Small intestine (tissue), 7 donors: ENCODE results near the gene PCDH10. TPM values are rescaled to one million over a fixed set of nuclear protein-coding genes. Genes with fewer than 3 reads are reported as not detected.
A peak's percentile ranks its signal among the peaks of the same experiment; 100 is the strongest.
"Not testable (repeated sequence)": the region's sequence is repeated elsewhere in the genome, so short reads cannot be mapped to it uniquely, and the experiment has no call there.

Experiments
- DNase-seq, 2 donors: peaks; one replicate each; pipeline versions ENCODE4 v3.0.0 to v3.0.0-alpha.2; 2013
- FAIRE-seq: peaks from 2 replicates; lab custom pipeline; 2012; peaks lifted over from hg19 to GRCh38; lab: Jason Lieb, UNC
- H3K27ac ChIP-seq, 3 donors: one replicate each; pipeline ENCODE4 v1.5.1; 2013; ENCODE audit warnings: low read length in 2 of 3, mild to moderate bottlenecking in 2 of 3, control low read depth in 1 of 3, inconsistent platforms in 1 of 3, low read depth in 1 of 3, moderate library complexity in 1 of 3
- H3K27me3 ChIP-seq, 3 donors: one replicate each; pipeline ENCODE4 v1.6.1; 2013; ENCODE audit warnings: low read length in 3 of 3, inconsistent platforms in 1 of 3; ENCODE audit not compliant: control insufficient read depth in 3 of 3, insufficient read depth in 3 of 3
- H3K36me3 ChIP-seq, 3 donors: one replicate each; pipeline ENCODE4 v1.6.1; 2013; ENCODE audit warnings: low read length in 3 of 3, inconsistent platforms in 1 of 3, low read depth in 1 of 3, mild to moderate bottlenecking in 1 of 3, moderate library complexity in 1 of 3; ENCODE audit not compliant: control insufficient read depth in 3 of 3, insufficient read depth in 2 of 3
- H3K4me1 ChIP-seq, 3 donors: one replicate each; pipeline ENCODE4 v1.6.1; 2013; ENCODE audit warnings: low read length in 2 of 3, inconsistent platforms in 1 of 3, low read depth in 1 of 3, mild to moderate bottlenecking in 1 of 3, moderate library complexity in 1 of 3; ENCODE audit not compliant: control insufficient read depth in 3 of 3, insufficient read depth in 2 of 3
- H3K4me3 ChIP-seq, 3 donors: one replicate each; pipeline ENCODE4 v1.5.1; 2013; ENCODE audit warnings: low read length in 3 of 3, control low read depth in 1 of 3, inconsistent platforms in 1 of 3, low read depth in 1 of 3, mild to moderate bottlenecking in 1 of 3, moderate library complexity in 1 of 3
- H3K9me3 ChIP-seq, 2 donors: one replicate each; pipeline ENCODE4 v1.6.1; 2013; ENCODE audit warnings: low read depth in 1 of 2, low read length in 1 of 2; ENCODE audit not compliant: control insufficient read depth in 2 of 2, insufficient read depth in 1 of 2
- WGBS, 3 donors: extraction: QIAGEN DNeasy Blood & Tissue Kit; methylation state at CpG; one replicate each; pipeline ENCODE4 v1.1.7; 2013; 5-methylcytosine and 5-hydroxymethylcytosine counted together
- polyA plus RNA-seq, 4 donors: library from polyadenylated mRNA; stranded (reverse) in 3 of 4; unstranded in 1 of 4; fragments of 200-250 nt in 3 of 4; fragments of 120-200 nt in 1 of 4; gene quantifications; one replicate each; pipeline versions ENCODE4 v1.2.1 to v1.2.3, GENCODE V29; 2013
- donor health status: healthy with polysubstance abuse.
- donor health status: control.
- donor health status: control.
- donor health status: Bipolar disorder and iron deficiency.
- donor health status: healthy.

Gene PCDH10
- polyA plus RNA-seq, 4 donors, result 0.31 to 0.73 TPM; not detected in 2

- DNase-seq, result no peak
- H3K4me3 ChIP-seq, result no peak overlapping the region
- no peaks in the 10 kb centered on the region for H3K9me3 ChIP-seq
- FAIRE-seq, result no peak
- no peaks in the 10 kb centered on the region for H3K4me1 ChIP-seq
- no peaks in the 10 kb centered on the region for H3K27me3 ChIP-seq
- 73 to 96% (median 81%) methylated on average over 2 of the region's 2 CpGs for WGBS, 3 donors
- no peaks in the 10 kb centered on the region for H3K36me3 ChIP-seq
- H3K27ac ChIP-seq, result no peak overlapping the region
Measured at GRCh38 chr4:133178956-133179355, 29.9 kb downstream of the PCDH10 start.

GRCh38 chr4:133186210-133186609 is 37.1 kb downstream of the PCDH10 start:
- Histone ChIP-seq H3K36me3 (no peaks in the 10 kb centered on the region), H3K9me3 (no peaks in the 10 kb centered on the region), H3K27ac (no peak overlapping the region), H3K4me1 (no peaks in the 10 kb centered on the region), H3K27me3 (no peaks in the 10 kb centered on the region), H3K4me3 (no peak overlapping the region)
- FAIRE-seq (no peak), DNase-seq (no peak)

GRCh38 chr4:133186845-133187244 is 37.8 kb downstream of the PCDH10 start:
- Histone ChIP-seq H3K9me3 (no peaks in the 10 kb centered on the region), H3K27ac (no peak overlapping the region), H3K27me3 (no peaks in the 10 kb centered on the region), H3K36me3 (no peaks in the 10 kb centered on the region), H3K4me3 (no peak overlapping the region), H3K4me1 (no peaks in the 10 kb centered on the region)
- FAIRE-seq (no peak), DNase-seq (no peak)
- 91 to 94% (median 92%) methylated on average over 5 of the region's 5 CpGs for WGBS, 3 donors

- DNase-seq, result no peak
- Histone ChIP-seq H3K36me3 (no peaks in the 10 kb centered on the region), H3K4me1 (no peaks in the 10 kb centered on the region), H3K9me3 (no peaks in the 10 kb centered on the region), H3K27me3 (no peaks in the 10 kb centered on the region), H3K27ac (no peak overlapping the region), H3K4me3 (no peak overlapping the region)
- 73 to 85% (median 78%) methylated on average over 8 of the region's 8 CpGs for WGBS, 3 donors
- FAIRE-seq, result peak; percentile 71
Measured at GRCh38 chr4:133188433-133189146, 39.5 kb downstream of the PCDH10 start.

- FAIRE-seq (no peak), DNase-seq (no peak)
- Histone ChIP-seq H3K4me3 (no peak overlapping the region), H3K27me3 (no peaks in the 10 kb centered on the region), H3K36me3 (no peaks in the 10 kb centered on the region), H3K27ac (no peak overlapping the region), H3K4me1 (no peaks in the 10 kb centered on the region), H3K9me3 (no peaks in the 10 kb centered on the region)
Measured at GRCh38 chr4:133189147-133189517, 40.0 kb downstream of the PCDH10 start.

- Histone ChIP-seq H3K9me3 (no peaks in the 10 kb centered on the region), H3K27me3 (no peaks in the 10 kb centered on the region), H3K4me1 (no peaks in the 10 kb centered on the region), H3K36me3 (no peaks in the 10 kb centered on the region), H3K27ac (no peak overlapping the region), H3K4me3 (no peak overlapping the region)
- DNase-seq (no peak), FAIRE-seq (no peak)
- 61 to 70% (median 68%) methylated on average over 5 of the region's 5 CpGs for WGBS, 3 donors
Measured at GRCh38 chr4:133190098-133190497, 41.0 kb downstream of the PCDH10 start.

GRCh38 chr4:133208694-133209285 is 59.7 kb downstream of the PCDH10 start:
- no peaks in the 10 kb centered on the region for H3K36me3 ChIP-seq
- no peak overlapping the region for H3K4me3 ChIP-seq
- 80 to 86% (median 81%) methylated on average over 7 of the region's 7 CpGs for WGBS, 3 donors
- no peak for DNase-seq
- no peak for FAIRE-seq
- no peak overlapping the region for H3K27ac ChIP-seq
- no peaks in the 10 kb centered on the region for H3K9me3 ChIP-seq
- H3K27me3 ChIP-seq, result no peaks in the 10 kb centered on the region
- no peaks in the 10 kb centered on the region for H3K4me1 ChIP-seq

- 50 to 87% (median 70%) methylated on average over 6 of the region's 6 CpGs for WGBS, 3 donors
- DNase-seq, result peak in 1 of 2 donors; percentile 32
- Histone ChIP-seq H3K36me3 (no peaks in the 10 kb centered on the region), H3K4me3 (no peak overlapping the region), H3K27ac (no peak overlapping the region), H3K27me3 (no peaks in the 10 kb centered on the region), H3K9me3 (peaks cover 0 to 7% of the 10 kb centered on the region in 2 donors), H3K4me1 (no peaks in the 10 kb centered on the region)
- FAIRE-seq, result no peak
Measured at GRCh38 chr4:133233922-133234321, 84.8 kb downstream of the PCDH10 start.

GRCh38 chr4:133240451-133240850 is 91.4 kb downstream of the PCDH10 start:
- not testable (repeated sequence) for H3K4me1 ChIP-seq, H3K27ac ChIP-seq, H3K36me3 ChIP-seq, FAIRE-seq, H3K4me3 ChIP-seq, DNase-seq, H3K9me3 ChIP-seq, H3K27me3 ChIP-seq
- 79 to 96% (median 82%) methylated on average over 18 to 30 of the region's 30 CpGs for WGBS, 3 donors
